ENCODE measurements around the gene PTPN9. TPM values are rescaled to one million over a fixed set of nuclear protein-coding genes. Genes with fewer than 3 reads are reported as not detected.
A peak's percentile ranks its signal among the peaks of the same experiment; 100 is the strongest.

Gene PTPN9
- total and polyA plus RNA-seq, 2 of the 13 experiments (the other 11 are each of a cell fraction or from before 2014, with no cell fraction given): 16.6 to 19.9 TPM

DNA sequence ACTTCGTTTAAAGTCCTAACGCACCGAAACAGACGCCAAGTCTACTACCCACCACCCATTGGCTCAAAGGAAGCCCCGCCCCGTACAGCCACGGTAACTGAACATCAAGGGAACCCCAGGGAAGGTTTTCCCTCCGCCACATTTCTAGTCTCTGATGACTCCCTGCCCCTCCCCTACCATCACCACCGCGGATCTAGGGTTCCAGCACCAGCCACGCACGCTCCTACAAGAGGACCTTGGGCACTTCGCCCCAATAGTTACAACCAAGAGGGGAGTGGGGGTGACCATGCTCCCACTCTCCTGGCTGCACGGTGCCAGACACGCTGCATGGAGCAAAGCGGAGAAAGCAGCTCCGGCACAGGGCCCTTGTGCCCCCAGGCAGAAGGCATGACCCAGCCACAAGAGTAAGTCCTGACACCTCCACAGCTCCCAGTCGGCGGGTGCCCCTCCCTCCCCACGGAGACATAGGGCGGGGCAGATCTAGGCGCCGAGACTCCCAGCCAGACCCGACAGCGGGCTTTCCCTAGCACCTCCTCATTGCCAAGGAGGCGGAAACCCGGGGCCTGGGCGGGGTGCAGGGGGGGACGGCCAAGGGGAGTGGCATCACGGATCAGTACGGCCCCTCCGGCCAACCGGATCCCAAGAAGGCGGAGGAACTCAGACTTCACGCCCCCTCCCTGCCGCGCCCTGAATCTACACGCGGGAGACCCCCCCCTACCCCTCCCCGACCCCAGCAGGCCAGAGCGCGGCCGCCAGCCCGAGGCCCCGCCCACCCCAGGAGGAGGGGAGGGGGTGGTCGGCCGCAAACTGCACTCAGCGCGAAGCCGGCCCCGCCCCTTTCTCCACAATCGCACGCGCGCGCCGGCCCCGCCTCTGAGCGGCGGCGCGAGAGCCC lies 128.6 kb downstream of the PTPN9 start (continued):
- TF ChIP-seq, protein P1, sequence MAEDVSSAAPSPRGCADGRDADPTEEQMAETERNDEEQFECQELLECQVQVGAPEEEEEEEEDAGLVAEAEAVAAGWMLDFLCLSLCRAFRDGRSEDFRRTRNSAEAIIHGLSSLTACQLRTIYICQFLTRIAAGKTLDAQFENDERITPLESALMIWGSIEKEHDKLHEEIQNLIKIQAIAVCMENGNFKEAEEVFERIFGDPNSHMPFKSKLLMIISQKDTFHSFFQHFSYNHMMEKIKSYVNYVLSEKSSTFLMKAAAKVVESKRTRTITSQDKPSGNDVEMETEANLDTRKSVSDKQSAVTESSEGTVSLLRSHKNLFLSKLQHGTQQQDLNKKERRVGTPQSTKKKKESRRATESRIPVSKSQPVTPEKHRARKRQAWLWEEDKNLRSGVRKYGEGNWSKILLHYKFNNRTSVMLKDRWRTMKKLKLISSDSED (CRISPR knock-in tag; IDR thresholded peaks at IDR 0.05): no peak
- TF ChIP-seq ZNF891 (CRISPR knock-in tag; IDR thresholded peaks at IDR 0.05) (peak; percentile 89; the same call in 1 of the 2 replicates), ZFX (CRISPR knock-in tag; IDR thresholded peaks at IDR 0.05; ENCODE audit: low read depth) (peak; percentile 39), ASH2L (IDR thresholded peaks at IDR 0.05; ENCODE audit: insufficient read length, low read depth, low read length) (peak; percentile 51), ZNF468 (CRISPR knock-in tag; IDR thresholded peaks at IDR 0.05) (0 out of 2 replicates have a peak, but pooled peaks have one; percentile 59), HDAC2 (CRISPR knock-in tag; IDR thresholded peaks at IDR 0.05) (peak; percentile 17; the same call in 1 of the 2 replicates), ZNF792 (CRISPR knock-in tag; IDR thresholded peaks at IDR 0.05) (0 out of 2 replicates have a peak, but pooled peaks have one; percentile 18), GABPB1 (CRISPR knock-in tag; IDR thresholded peaks at IDR 0.05) (peak; percentile 70; the same call in 1 of the 2 replicates), KDM2A (CRISPR knock-in tag; IDR thresholded peaks at IDR 0.05; ENCODE audit: borderline replicate concordance, low read depth) (peak; percentile 66; the same call in 1 of the 2 replicates), SRY (CRISPR knock-in tag; IDR thresholded peaks at IDR 0.05) (peak; percentile 72; the same call in 1 of the 2 replicates)
- TF ChIP-seq, protein P2, sequence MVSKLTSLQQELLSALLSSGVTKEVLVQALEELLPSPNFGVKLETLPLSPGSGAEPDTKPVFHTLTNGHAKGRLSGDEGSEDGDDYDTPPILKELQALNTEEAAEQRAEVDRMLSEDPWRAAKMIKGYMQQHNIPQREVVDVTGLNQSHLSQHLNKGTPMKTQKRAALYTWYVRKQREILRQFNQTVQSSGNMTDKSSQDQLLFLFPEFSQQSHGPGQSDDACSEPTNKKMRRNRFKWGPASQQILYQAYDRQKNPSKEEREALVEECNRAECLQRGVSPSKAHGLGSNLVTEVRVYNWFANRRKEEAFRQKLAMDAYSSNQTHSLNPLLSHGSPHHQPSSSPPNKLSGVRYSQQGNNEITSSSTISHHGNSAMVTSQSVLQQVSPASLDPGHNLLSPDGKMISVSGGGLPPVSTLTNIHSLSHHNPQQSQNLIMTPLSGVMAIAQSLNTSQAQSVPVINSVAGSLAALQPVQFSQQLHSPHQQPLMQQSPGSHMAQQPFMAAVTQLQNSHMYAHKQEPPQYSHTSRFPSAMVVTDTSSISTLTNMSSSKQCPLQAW (CRISPR knock-in tag; IDR thresholded peaks at IDR 0.05): peak; percentile 54; the same call in 1 of the 2 replicates
- TF ChIP-seq, protein P3, sequence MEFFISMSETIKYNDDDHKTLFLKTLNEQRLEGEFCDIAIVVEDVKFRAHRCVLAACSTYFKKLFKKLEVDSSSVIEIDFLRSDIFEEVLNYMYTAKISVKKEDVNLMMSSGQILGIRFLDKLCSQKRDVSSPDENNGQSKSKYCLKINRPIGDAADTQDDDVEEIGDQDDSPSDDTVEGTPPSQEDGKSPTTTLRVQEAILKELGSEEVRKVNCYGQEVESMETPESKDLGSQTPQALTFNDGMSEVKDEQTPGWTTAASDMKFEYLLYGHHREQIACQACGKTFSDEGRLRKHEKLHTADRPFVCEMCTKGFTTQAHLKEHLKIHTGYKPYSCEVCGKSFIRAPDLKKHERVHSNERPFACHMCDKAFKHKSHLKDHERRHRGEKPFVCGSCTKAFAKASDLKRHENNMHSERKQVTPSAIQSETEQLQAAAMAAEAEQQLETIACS (CRISPR knock-in tag; IDR thresholded peaks at IDR 0.05): peak; percentile 14; the same call in 1 of the 2 replicates
- TF ChIP-seq, protein P4, sequence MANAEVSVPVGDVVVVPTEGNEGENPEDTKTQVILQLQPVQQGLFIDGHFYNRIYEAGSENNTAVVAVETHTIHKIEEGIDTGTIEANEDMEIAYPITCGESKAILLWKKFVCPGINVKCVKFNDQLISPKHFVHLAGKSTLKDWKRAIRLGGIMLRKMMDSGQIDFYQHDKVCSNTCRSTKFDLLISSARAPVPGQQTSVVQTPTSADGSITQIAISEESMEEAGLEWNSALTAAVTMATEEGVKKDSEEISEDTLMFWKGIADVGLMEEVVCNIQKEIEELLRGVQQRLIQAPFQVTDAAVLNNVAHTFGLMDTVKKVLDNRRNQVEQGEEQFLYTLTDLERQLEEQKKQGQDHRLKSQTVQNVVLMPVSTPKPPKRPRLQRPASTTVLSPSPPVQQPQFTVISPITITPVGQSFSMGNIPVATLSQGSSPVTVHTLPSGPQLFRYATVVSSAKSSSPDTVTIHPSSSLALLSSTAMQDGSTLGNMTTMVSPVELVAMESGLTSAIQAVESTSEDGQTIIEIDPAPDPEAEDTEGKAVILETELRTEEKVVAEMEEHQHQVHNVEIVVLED (CRISPR knock-in tag; IDR thresholded peaks at IDR 0.05; ENCODE audit: borderline replicate concordance): 0 out of 2 replicates have a peak, but pooled peaks have one; percentile 29
- TF ChIP-seq, protein P5, sequence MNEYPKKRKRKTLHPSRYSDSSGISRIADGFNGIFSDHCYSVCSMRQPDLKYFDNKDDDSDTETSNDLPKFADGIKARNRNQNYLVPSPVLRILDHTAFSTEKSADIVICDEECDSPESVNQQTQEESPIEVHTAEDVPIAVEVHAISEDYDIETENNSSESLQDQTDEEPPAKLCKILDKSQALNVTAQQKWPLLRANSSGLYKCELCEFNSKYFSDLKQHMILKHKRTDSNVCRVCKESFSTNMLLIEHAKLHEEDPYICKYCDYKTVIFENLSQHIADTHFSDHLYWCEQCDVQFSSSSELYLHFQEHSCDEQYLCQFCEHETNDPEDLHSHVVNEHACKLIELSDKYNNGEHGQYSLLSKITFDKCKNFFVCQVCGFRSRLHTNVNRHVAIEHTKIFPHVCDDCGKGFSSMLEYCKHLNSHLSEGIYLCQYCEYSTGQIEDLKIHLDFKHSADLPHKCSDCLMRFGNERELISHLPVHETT (CRISPR knock-in tag; conservative IDR thresholded peaks at IDR 0.05): peak; percentile 58
- TF ChIP-seq, protein P6, sequence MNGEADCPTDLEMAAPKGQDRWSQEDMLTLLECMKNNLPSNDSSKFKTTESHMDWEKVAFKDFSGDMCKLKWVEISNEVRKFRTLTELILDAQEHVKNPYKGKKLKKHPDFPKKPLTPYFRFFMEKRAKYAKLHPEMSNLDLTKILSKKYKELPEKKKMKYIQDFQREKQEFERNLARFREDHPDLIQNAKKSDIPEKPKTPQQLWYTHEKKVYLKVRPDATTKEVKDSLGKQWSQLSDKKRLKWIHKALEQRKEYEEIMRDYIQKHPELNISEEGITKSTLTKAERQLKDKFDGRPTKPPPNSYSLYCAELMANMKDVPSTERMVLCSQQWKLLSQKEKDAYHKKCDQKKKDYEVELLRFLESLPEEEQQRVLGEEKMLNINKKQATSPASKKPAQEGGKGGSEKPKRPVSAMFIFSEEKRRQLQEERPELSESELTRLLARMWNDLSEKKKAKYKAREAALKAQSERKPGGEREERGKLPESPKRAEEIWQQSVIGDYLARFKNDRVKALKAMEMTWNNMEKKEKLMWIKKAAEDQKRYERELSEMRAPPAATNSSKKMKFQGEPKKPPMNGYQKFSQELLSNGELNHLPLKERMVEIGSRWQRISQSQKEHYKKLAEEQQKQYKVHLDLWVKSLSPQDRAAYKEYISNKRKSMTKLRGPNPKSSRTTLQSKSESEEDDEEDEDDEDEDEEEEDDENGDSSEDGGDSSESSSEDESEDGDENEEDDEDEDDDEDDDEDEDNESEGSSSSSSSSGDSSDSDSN (CRISPR knock-in tag; IDR thresholded peaks at IDR 0.05): peak; percentile 48

Measured in HepG2 (cell line).